Renal pelvis (tissue), 4 donors: ENCODE results near the gene RAD51B. TPM values are rescaled to one million over a fixed set of nuclear protein-coding genes. Genes with fewer than 3 reads are reported as not detected.
A peak's percentile ranks its signal among the peaks of the same experiment; 100 is the strongest.
"Not testable (repeated sequence)": the region's sequence is repeated elsewhere in the genome, so short reads cannot be mapped to it uniquely, and the experiment has no call there.

Experiments used
- DNase-seq: peaks from one replicate; pipeline ENCODE4 v3.0.0-alpha.2; 2013
- polyA plus RNA-seq, 3 donors: library from polyadenylated mRNA; unstranded; fragments of 120-200 nt; gene quantifications; one replicate each; pipeline ENCODE4 v1.2.1, GENCODE V29; 2013; ENCODE audit not compliant: insufficient read length in 3 of 3

The RAD51B gene
- polyA plus RNA-seq, 3 donors = 9.8 to 11.0 (median 9.8) TPM

DNA sequence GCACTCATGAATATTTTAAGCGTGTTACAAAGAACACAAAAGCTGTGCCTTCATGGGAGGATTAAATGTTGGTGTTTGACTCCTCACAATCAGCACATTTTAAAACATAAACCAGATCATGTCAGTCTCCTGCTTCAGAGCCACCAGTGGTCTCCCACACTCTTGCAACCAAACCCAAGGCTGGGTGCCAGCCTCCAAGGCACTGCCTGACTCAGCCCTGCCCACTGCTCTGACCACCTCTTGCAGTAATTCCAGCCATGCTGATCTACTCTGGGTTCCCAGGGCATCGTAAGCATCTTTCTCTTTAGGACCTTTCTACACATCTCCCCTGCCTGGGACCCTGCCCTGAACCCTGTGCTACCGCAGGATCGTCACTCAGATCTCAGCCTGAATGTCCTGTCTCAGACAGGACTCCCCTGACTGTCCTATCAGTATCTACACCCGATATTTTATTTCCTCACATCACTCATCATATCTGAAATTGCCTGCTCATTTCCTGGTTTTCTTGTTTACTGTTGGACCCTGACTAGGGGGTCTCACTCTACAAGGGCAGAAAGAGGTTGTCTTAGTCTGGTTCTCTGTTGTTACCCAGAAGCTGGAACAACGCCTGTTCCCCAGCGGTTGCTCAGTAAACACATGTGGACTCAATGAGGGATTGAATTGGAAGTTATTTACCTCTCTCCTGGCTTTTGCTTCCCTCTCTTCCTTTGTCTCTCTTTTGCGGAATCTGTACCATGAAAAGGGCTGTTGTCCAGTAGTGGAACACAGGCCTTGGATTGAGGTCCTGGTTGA, 449.8 kb downstream of the RAD51B start:
- no peak for DNase-seq

DNA sequence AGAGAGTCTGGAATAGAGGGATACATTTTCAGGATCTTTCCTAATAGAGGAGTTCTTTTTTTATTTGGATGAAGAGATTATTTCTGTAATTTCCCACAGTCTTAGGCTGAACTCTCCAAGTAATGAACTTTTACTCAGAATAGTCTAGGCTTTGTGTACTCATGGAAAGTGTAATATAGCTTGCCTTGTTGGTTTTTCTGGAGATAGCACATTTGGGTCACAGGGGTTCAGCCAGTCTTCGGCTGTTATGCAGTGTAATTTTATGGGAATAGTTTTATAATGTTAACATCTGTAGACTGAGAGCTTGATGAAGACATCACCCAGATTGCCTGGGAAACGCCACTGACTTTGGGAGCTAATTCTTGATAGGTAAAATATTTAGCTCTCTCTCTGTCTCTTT, 450.8 kb downstream of the RAD51B start:
- DNase-seq = no peak

DNA sequence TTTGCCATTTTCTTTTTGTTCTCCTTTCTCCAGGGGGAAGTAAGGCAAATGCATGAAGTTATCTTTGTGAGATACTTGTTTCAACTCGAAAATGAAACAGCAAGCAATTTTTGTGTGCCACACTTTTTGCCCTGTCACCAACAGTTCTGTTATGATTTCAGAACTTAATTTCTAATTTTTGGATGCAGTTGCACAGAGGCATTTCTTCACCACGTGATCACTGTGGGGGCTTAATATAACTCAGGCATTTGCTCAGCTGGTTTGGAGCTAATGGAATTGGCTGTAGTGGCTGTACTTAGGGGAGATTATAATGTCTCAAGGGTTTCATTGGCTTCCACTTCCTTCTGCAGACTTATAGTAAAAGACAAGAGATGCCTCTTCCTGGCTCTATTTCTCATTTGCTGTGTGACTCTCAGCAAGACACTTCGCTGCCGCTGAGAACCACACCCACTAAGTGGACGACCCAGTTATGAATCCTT, 452.4 kb downstream of the RAD51B start:
- DNase-seq = no peak

DNA sequence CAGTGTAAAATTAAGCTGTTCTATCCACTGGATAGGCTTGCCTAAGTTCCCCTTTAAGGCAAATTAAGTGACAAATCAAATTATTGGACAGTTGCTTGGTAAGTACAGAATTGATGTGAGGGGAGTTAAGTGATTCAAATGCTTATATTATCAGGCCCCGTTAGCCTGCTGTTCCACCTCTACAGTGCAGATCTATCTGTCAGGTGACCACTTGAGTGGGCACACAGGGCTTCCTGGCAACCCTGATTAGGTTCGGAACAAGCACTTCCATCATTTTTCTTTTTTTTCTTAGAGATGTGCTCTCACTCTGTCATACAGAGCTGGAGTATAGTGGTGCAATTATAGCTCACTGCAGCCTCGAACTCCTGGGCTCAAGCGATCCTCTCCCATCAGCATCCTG, 453.8 kb downstream of the RAD51B start:
- no peak for DNase-seq

DNA sequence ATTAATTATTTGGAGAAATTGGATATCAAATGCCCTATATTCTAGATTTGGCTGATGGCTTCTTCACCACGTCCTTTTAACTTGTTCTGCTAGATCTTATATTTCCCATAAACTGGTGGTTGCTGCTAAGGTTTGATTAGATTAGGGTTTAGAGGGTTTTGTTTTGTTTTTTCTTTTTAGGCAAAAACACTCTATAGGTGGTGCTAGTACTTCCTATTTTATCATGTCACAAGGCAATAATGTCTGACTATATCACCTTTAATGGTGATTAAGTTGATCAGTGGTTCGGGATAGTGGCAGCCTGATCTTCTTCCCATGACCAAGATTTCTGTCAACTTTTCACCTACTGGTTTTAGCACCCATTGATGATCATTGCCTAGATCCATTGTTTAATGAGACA, 455.1 kb downstream of the RAD51B start:
- no peak for DNase-seq

DNA sequence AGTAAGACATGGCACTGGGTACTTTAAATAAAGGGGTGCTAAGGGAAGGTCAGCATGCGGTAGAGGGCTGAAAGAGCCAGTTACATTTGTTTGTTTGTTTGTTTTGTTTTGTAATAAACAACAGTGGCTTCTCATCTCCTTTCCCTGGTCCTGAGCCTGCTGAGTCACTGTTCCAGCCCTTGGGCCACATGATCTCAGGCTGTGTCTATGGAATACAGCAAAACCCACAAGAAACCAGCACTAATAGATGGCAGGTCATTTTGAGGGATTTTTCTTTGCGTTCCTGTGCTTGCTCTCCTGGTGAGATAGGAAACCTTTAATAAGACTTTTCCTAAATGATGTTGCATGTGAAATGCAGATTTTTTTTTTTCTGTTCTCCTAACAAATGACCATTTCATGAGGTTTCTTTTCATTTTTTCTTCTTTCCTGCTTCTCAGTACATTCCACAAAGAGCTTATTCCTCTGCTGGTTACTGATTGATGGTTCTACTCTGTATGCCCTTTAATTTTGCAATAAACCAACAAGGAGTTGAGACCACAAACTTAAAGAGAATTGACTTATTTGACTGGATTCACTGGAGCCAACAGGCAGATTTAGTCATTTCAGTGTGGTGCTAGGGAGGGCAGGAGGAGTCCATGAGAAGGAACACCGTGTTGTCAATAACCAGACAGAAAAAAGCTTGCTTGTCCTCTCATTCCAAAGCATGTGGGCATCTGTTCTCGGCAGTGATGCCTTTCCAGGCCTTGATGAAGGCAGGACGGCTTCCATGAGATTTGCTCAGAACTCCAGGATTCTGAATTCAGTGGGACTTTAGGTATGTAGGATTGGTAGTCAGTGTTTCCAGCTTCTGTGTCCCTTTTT, 459.2 kb downstream of the RAD51B start:
- DNase-seq = no peak

DNA sequence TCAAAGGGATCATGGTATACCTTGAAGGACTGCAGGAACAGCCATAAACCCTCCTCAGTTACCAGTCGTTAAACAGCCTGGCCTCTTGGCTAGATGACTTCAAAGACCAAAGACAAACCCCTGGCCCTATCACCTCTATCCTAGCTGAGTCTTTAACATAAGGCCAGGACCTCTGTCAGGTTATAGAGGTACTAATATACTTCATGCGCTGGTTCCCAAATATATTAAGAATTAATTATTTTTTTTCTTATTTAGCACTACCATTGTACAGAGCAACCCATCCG, 459.8 kb downstream of the RAD51B start:
- DNase-seq = no peak

DNA sequence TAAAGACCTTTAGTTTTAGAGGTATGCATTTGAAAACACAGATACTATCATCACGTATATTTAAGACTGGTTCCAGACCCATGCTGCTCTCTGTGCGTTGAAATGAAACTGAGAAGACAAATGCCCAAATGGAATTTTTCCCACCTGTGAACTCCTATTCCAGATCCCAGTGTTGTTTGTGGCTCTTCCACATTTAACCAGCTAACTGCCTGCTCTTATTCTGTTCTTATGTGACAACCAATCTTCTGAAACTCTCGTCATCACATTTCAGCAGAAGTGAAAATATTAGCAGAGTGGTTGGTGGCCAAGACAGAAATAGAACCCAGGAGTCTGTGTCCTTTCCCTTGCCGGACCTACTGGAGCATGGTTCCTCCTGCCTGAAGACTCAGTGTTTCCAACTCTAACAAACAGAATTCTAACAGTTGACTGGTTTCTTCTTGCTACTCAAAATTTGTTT, 460.2 kb downstream of the RAD51B start:
- DNase-seq = no peak

DNA sequence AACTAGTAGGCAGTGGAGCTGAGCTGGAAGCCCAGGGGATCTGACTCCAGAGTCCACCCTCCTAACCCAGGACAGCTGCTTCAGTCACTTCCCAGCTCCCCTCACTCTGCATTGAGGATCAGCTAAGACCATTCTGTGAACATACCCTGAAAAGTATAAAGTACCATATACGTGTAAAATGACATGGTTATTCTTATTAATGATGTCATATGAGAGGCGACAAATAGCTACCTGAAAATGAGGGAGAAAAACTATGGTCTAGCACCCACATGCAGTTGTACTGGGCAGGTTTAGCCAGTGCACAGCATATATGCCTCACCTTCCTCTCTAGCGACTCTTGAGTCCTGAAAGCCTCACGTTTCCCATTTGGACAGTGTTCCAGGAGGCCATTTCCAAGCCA, 461.9 kb downstream of the RAD51B start:
- DNase-seq = no peak

DNA sequence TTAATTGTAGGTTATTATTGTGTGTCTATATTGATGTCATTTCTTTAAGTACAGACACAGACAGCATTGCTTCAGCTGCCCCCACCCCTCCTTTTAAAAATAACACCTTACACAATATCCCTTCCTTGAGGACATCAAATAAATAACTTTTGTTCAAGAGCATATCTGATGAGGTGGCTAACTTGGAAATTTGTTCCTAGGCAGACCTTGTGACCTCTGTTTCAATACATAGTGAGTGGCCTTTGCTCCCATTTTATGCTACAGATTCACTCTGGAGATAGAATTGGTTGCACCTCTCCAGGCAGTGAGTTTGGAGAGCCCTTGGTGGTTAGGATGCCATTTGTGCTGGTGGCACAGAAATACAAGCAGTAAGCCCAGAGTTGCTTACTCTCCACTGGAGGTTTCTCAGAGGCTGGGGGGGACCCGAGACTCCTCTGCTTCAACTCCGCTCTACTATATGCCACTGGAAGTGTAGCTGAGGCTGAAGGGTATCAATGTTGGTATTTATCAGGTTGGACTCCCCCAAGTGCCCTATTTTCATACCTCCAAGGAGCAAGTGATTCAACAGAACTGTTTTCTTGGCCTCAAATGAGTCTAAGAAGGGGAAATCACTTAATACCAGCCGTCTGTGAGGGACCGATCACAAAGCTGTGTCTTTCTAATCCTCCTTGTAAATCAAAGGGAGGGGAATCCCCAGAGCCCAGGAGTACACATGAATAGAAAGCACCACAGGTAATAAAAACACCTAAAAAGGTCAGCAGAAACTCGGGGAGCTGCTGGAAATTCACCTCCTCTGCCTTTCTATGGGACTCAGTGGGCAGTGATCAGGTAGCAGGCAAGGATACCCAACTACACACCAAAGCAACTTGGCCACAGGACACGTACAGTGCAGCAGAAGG, 463.1 kb downstream of the RAD51B start:
- no peak for DNase-seq

DNA sequence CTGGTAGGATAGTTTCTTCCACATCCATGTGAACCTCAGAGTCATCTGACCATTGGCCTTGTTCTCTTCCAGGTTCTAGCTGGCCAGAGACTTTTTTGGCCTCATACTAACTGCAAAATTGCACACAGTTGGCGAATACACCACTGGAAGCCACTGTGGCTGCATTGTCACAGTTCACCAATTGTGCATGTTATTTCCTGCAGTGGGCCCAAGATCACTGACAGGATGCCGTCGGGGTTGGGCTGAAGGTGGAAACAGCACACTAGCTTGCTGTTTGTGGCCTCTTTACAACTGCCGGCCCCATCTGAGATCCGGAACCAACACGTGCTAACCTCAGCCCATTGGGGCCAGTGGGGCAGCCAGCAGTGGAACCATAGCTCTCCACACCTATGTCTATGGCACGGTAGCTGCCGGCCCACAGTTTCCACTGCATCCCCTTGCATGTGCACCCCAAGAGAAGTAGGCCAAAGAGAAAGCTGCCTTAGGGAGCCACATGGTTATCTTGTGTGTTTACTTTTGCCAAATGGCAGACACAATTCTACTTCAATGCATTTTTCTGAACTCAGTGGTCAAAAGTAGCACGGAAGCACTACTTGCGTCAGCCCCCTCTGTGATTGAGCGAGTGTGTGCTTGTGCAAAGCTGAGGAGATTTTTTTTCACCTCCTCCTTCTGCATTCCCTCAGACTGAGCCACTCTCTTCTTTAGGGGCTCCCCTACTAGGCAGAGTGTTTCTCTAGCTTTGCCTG, 464.0 kb downstream of the RAD51B start:
- DNase-seq = no peak

DNA sequence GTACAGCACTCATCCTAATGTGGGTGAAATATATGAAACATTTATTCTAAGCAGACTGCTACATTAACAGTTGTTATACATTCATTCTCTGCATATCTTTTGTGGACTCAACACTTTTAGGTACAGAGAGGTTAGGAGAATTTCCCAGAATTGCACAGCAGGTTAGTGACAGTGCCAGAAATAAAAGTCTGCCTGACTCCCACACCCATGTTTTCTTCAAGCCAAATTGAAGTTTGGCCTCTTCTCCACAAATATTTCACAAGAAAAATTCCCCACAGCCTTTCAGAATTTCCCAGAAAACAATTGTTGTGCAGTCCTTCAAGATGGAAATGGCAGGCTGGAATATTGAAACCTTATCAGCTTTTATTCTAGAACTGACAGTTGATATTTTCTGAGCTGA, 464.8 kb downstream of the RAD51B start:
- DNase-seq = no peak

DNA sequence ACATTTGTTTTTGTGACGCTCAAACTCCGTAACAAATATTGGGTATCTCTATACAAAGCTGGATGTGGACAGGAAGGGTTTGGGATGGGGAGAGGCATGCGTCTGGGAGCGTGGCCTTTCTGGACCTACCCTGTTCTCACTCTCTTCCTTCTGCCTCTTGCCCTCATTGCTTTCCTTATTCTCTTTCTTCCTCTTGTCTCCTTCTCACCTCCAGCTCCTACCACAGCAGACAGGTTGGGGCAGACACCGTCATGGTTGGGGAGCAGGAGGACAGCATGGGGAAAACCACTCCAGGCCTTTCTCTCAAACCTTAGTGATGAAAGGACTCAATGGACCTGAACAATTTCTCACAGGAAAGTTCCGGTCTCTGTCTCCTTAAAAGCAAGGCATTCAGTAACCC, 465.3 kb downstream of the RAD51B start:
- no peak for DNase-seq

DNA sequence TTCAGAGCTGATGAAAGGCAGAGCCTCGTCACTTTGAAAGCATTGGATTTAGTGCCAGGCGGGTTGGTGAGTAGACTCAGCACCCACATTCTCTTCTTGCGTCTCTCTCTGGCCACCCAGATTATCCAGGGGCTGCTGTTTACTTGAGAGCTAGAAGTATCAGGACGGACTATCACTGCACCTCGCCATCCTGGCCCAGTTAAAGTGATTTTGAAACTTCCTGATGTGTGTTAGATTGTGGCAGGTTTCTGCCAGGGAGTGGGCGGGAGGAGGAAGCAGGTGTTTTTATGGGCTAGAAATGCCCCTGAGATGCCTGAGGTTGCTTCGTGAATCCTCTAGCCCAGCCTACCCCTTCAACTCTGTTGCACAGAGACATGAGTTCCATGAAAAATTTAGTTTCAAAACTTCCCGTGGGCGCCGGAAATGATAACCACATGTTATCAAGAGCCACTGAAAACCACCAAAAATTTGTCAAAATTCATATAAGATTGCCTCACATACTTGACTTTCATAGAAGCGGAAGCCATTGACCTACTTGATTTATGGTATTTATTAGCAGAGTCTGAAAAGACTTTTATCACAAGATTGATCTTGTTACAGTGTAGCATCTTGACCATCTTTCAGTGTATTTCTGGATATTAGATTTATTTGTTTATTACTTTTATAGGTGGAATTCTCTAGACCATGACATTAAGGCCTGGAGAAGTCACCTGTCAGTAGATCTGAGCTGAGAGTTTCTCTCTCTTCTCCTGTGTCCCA, 466.0 kb downstream of the RAD51B start:
- no peak for DNase-seq

DNA sequence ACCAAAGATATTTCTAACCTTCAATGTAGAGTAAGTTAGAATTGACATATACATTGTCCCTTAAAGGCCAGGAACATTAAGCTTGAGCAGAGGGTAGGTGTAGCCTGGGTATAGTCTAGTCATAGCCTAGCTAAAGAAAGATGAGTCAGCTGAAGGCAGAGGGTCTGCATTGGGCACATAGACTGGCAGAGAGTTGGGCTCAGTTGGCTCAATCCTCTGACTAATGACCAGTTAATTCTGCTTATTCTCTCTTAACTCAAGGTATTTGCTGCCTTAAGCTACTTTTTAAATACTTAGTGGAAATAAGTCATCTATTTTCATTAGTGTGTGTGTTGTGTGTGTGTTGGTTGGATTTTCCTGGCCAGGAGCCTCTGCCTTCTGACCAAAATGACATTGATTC, 467.1 kb downstream of the RAD51B start:
- DNase-seq = no peak

DNA sequence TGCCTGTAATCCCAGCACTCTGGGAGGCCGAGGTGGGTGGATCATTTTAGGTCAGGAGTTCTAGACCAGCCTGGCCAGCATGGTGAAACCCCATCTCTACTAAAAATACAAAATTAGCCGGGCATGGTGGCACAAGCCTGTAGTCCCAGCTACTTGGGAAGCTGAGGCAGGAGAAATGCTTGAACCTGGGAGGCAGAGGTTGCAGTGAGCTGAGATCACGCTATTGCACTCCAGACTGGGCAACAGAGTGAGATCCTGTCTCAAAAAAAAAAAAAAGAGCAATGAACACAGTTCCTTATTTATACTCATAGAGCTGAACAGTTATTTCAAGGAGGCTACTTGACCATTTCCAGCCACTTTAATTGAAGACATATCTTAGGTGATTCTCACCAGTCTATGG, 469.9 kb downstream of the RAD51B start:
- not testable (repeated sequence) for DNase-seq

DNA sequence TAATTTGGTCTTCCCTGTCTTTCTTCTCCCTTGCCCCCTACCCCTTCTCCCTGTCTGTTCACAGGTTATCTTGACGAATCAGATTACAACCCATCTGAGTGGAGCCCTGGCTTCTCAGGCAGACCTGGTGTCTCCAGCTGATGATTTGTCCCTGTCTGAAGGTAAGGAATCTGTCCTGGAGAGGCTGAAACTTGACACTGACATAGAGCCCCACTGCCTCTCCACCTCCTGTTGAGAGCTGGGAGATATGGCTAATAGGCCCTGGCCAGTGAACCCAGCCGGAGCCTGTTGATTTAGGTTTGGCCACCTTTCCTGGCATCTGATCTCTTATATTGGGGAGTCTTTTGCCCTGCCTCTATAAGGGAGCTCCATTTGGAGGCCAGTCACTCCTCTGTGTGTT, 472.2 kb downstream of the RAD51B start:
- peak; percentile 74 for DNase-seq

DNA sequence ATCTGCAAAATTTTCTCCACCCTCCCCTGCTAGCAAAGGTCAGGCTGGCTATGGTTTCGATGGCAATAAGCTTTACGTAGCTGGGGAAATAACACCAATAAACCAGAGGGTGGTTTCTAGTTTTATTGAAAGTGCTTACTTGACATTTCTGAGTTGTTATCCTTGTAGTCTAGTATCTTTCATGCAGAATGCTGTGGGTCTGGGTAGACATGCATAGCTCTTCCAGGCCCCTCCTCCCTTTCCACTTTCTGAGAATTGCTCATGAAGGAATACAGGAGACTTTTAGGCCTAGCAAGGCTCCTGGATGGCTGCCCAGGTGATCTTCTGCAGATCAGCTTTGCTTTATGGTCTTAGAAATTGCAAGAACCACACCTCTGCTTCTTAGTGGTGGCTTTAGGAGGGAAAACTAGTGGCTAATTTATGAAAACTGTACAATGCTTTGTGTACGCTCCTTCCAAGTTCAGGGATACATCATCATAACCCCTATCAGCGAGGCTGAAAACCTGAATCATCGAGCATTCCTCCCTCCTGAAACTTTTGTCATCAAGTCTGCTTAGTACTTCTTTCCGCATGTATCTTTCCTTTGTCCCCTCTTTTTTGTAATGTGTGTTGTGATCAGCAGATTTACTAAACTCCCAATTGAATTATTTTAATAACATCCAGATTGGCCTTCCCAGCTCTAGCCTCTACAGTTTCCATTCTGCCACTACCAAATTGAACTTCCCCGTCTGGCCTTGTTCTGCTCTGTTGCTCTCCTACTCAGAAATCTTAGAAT, 473.0 kb downstream of the RAD51B start:
- no peak for DNase-seq

DNA sequence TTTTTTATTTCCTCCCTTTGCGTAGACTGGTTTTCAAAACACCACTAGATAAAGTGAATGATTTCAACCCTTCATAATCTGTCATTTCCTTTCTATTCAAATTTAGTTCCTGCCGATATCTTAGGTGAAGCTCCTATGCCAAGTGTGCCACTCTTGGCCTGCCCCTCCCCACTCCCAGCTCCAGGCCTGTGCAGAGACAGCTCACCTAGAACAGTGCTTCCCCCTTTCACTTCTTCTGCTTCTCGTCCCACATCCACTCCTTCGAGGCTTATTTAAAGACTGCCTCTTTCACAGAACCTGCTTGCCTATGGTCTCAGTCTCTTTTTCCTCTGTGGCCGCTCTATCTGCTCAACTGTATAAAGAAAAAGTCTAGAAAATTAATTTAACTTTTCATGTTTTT, 473.8 kb downstream of the RAD51B start:
- no peak for DNase-seq

DNA sequence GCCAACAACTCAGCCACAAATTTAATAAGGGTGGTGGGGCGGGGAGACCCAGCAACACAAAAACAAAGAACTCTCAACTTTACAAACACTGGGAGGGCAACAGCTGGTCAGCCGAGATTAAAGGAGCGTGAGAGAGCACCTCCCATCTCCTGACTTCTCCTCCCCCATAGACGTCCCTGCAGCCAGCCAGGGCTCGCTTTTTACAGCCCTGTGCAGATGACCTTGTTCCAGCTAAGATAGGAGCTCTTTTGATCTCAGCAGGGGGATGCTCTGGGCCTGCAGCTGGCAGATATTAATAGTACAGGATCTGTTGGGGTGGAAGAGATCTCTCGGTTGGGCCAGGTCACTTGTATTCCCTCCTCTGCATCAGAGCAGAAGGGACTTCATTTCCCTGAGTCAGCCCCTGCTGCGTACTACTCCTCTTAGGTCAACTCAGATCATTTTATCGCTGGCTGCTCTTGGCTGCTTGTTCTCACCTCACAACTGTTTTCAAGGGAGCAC, 475.8 kb downstream of the RAD51B start:
- DNase-seq = peak; percentile 90
